HEK293 (cell line): ENCODE results near the gene ATP6V0C.

Experiments used
- BCL6B ChIP-seq: fragments of 450-650 bp; formaldehyde crosslinking; IDR thresholded peaks from 2 replicates; pipeline ENCODE4 v1.5.1; 2017; ENCODE audit warnings: missing biosample characterization, missing genetic modification characterization
- CTCF ChIP-seq: fragments of 450-650 bp; formaldehyde crosslinking; IDR thresholded peaks from 2 replicates; pipeline ENCODE4 v1.5.1; 2016; ENCODE audit warnings: missing biosample characterization, missing genetic modification characterization
- GLIS1 ChIP-seq: fragments of 450-650 bp; formaldehyde crosslinking; IDR thresholded peaks from 2 replicates; pipeline ENCODE4 v1.5.1; 2016; ENCODE audit warnings: missing biosample characterization, missing genetic modification characterization
- GLIS2 ChIP-seq: fragments of 450-650 bp; formaldehyde crosslinking; IDR thresholded peaks from 2 replicates; pipeline ENCODE4 v1.5.1; 2016; ENCODE audit warnings: missing biosample characterization, missing genetic modification characterization
- INSM2 ChIP-seq: fragments of 450-650 bp; formaldehyde crosslinking; IDR thresholded peaks from 2 replicates; pipeline ENCODE4 v1.5.1; 2016; ENCODE audit warnings: missing biosample characterization, missing genetic modification characterization
- KLF1 ChIP-seq: fragments of 450-650 bp; formaldehyde crosslinking; IDR thresholded peaks from 2 replicates; pipeline ENCODE4 v1.5.1; 2016; ENCODE audit warnings: missing biosample characterization, missing genetic modification characterization
- KLF17 ChIP-seq: fragments of 450-650 bp; formaldehyde crosslinking; IDR thresholded peaks from 2 replicates; pipeline ENCODE4 v1.5.1; 2016; ENCODE audit warnings: missing biosample characterization, missing genetic modification characterization
- MYNN ChIP-seq: fragments of 450-650 bp; formaldehyde crosslinking; IDR thresholded peaks from 2 replicates; pipeline ENCODE4 v1.5.1; 2016; ENCODE audit warnings: missing biosample characterization, missing genetic modification characterization, borderline replicate concordance
- REPIN1 ChIP-seq: fragments of 450-650 bp; formaldehyde crosslinking; IDR thresholded peaks from 2 replicates; pipeline ENCODE4 v1.5.1; 2017; ENCODE audit warnings: missing biosample characterization, missing genetic modification characterization, low read depth
- SP2 ChIP-seq: fragments of 450-650 bp; formaldehyde crosslinking; IDR thresholded peaks from 2 replicates; pipeline ENCODE4 v1.5.1; 2016; ENCODE audit warnings: missing biosample characterization, missing genetic modification characterization
- WT1 ChIP-seq: fragments of 450-650 bp; formaldehyde crosslinking; IDR thresholded peaks from 2 replicates; pipeline ENCODE4 v1.5.1; 2016; ENCODE audit warnings: missing biosample characterization, missing genetic modification characterization
- ZBTB10 ChIP-seq: fragments of 450-650 bp; formaldehyde crosslinking; IDR thresholded peaks from 2 replicates; pipeline ENCODE4 v1.5.1; 2016; ENCODE audit warnings: missing biosample characterization, missing genetic modification characterization
- ZBTB20 ChIP-seq: fragments of 450-650 bp; formaldehyde crosslinking; IDR thresholded peaks from 2 replicates; pipeline ENCODE4 v1.5.1; 2016; ENCODE audit warnings: missing biosample characterization, missing genetic modification characterization
- ZBTB7A ChIP-seq: fragments of 450-650 bp; formaldehyde crosslinking; IDR thresholded peaks from 2 replicates; pipeline ENCODE4 v1.5.1; 2016; ENCODE audit warnings: low read depth, missing biosample characterization, missing genetic modification characterization
- ZEB2 ChIP-seq: fragments of 450-650 bp; formaldehyde crosslinking; IDR thresholded peaks from 2 replicates; pipeline ENCODE4 v1.5.1; 2016; ENCODE audit warnings: missing biosample characterization, missing genetic modification characterization
- ZNF112 ChIP-seq: fragments of 450-650 bp; formaldehyde crosslinking; IDR thresholded peaks from 2 replicates; pipeline ENCODE4 v1.5.0; 2017; ENCODE audit warnings: missing biosample characterization, missing genetic modification characterization
- ZNF146 ChIP-seq: fragments of 450-650 bp; formaldehyde crosslinking; IDR thresholded peaks from 2 replicates; pipeline ENCODE4 v1.5.1; 2016; ENCODE audit warnings: missing biosample characterization, missing genetic modification characterization
- ZNF433 ChIP-seq: fragments of 450-650 bp; formaldehyde crosslinking; IDR thresholded peaks from 2 replicates; pipeline ENCODE4 v1.5.1; 2016; ENCODE audit warnings: missing biosample characterization, missing genetic modification characterization, low read depth
- ZNF548 ChIP-seq: fragments of 450-650 bp; formaldehyde crosslinking; IDR thresholded peaks from 2 replicates; pipeline ENCODE4 v1.5.1; 2016; ENCODE audit warnings: missing biosample characterization, missing genetic modification characterization
- ZNF555 ChIP-seq: fragments of 450-650 bp; formaldehyde crosslinking; conservative IDR thresholded peaks from 2 replicates; pipeline ENCODE4 v1.5.1; 2017; ENCODE audit warnings: missing biosample characterization, mild to moderate bottlenecking, missing genetic modification characterization, inconsistent platforms
- ZNF600 ChIP-seq: fragments of 450-650 bp; formaldehyde crosslinking; IDR thresholded peaks from 2 replicates; pipeline ENCODE4 v1.5.1; 2016; ENCODE audit warnings: missing biosample characterization, missing genetic modification characterization
- ZNF76 ChIP-seq: fragments of 450-650 bp; formaldehyde crosslinking; IDR thresholded peaks from 2 replicates; pipeline ENCODE4; 2016; ENCODE audit warnings: low read depth, missing biosample characterization, missing genetic modification characterization, borderline replicate concordance
- ZNF792 ChIP-seq: fragments of 450-650 bp; formaldehyde crosslinking; IDR thresholded peaks from 2 replicates; pipeline ENCODE4 v1.5.1; 2016; ENCODE audit warnings: missing biosample characterization, missing genetic modification characterization
- ZNF843 ChIP-seq: fragments of 450-650 bp; formaldehyde crosslinking; IDR thresholded peaks from 2 replicates; pipeline ENCODE4 v1.5.1; 2016; ENCODE audit warnings: missing biosample characterization, missing genetic modification characterization
- ZSCAN16 ChIP-seq: fragments of 450-650 bp; formaldehyde crosslinking; IDR thresholded peaks from 2 replicates; pipeline ENCODE4 v1.5.1; 2016; ENCODE audit warnings: missing biosample characterization, missing genetic modification characterization
- ZSCAN30 ChIP-seq: fragments of 450-650 bp; IDR thresholded peaks from 2 replicates; pipeline ENCODE4 v1.5.1; 2018; ENCODE audit warnings: missing biosample characterization, mild to moderate bottlenecking, missing genetic modification characterization, moderate library complexity
- ZSCAN5A ChIP-seq: fragments of 450-650 bp; formaldehyde crosslinking; IDR thresholded peaks from 2 replicates; pipeline ENCODE4 v1.5.1; 2016; ENCODE audit warnings: missing biosample characterization, missing genetic modification characterization
- ZXDB ChIP-seq: fragments of 450-650 bp; formaldehyde crosslinking; IDR thresholded peaks from 2 replicates; pipeline ENCODE4 v1.5.1; 2016; ENCODE audit warnings: missing biosample characterization, missing genetic modification characterization

Gene ATP6V0C

GRCh38 chr16:2473999-2474876 is 39.5 kb upstream of the ATP6V0C start (continued):
- TF ChIP-seq ZBTB10 (tag by site-specific recombination), result 0 out of 2 replicates have a peak, but pooled peaks have one; percentile 18
- TF ChIP-seq ZBTB7A, result peak; percentile 69
- peak; percentile 79 for TF ChIP-seq ZEB2 (tag by site-specific recombination)
- peak; percentile 92 for TF ChIP-seq GLIS2 (tag by site-specific recombination)
- no peak for TF ChIP-seq BCL6B (tag by site-specific recombination)
- 0 out of 2 replicates have a peak, but pooled peaks have one; percentile 86 for TF ChIP-seq ZXDB (tag by site-specific recombination)
- TF ChIP-seq KLF1 (tag by site-specific recombination), result peak; percentile 57
- TF ChIP-seq ZNF112 (tag by site-specific recombination), result no peak
- peak; percentile 97 for TF ChIP-seq GLIS1 (tag by site-specific recombination)
- TF ChIP-seq INSM2 (tag by site-specific recombination), result peak; percentile 51; the same call in 1 of the 2 replicates
- TF ChIP-seq ZNF843 (tag by site-specific recombination), result 0 out of 2 replicates have a peak, but pooled peaks have one; percentile 18
- TF ChIP-seq ZNF76 (tag by site-specific recombination), result peak; percentile 58
- no peak for TF ChIP-seq ZNF792 (tag by site-specific recombination)
- TF ChIP-seq ZBTB20 (tag by site-specific recombination), result peak; percentile 53; the same call in 1 of the 2 replicates
- TF ChIP-seq MYNN (tag by site-specific recombination), result 0 out of 2 replicates have a peak, but pooled peaks have one; percentile 8
- peak; percentile 26; the same call in 1 of the 2 replicates for TF ChIP-seq ZSCAN16 (tag by site-specific recombination)
- TF ChIP-seq SP2 (tag by site-specific recombination), result peak; percentile 72
- peak; percentile 58 for TF ChIP-seq CTCF (tag by site-specific recombination)
- TF ChIP-seq ZNF433 (tag by site-specific recombination), result no peak
- no peak for TF ChIP-seq ZNF555 (tag by site-specific recombination)
- TF ChIP-seq ZSCAN5A (tag by site-specific recombination), result peak; percentile 65
- no peak for TF ChIP-seq ZNF548 (tag by site-specific recombination)
- TF ChIP-seq REPIN1 (tag by site-specific recombination), result no peak
- peak; percentile 11; the same call in 1 of the 2 replicates for TF ChIP-seq ZSCAN30 (tag by site-specific recombination)
- no peak; the same call in 1 of the 2 replicates for TF ChIP-seq WT1
- peak; percentile 82 for TF ChIP-seq ZNF600
- TF ChIP-seq KLF17 (tag by site-specific recombination), result peak; percentile 40; the same call in 1 of the 2 replicates
- 0 out of 2 replicates have a peak, but pooled peaks have one; percentile 30 for TF ChIP-seq ZNF146 (tag by site-specific recombination)
